ENCODE results near the gene ACBD3.

The ACBD3 gene

DNA sequence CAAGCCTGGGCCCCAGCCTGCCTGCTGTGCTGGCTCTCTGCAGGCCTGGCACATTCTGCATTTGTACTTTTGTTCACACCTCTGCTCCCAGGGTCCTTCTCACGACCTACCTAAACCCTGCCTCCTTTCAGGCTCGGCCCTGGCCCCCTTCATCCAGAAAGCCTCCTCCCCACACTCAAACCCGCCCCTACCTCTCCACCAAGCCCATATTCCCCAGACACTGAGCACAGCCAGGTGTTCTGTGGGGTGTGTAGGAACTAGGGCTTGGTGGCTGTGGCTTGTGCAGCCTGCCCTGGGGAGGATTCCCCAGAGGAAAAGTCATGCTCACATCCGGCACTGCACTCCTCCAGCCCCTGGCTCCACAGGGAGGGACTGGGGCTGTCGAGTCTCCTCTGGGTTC lies 28.7 kb upstream of the ACBD3 start:
- Histone ChIP-seq H3K4me3 (replicated peaks; ENCODE audit: low read depth, low read length) (no peak overlapping the region), H3K27me3 (replicated peaks; ENCODE audit: control insufficient read depth, insufficient read depth, low read length) (no peaks in the 10 kb centered on the region), H3K36me3 (ENCODE audit: control insufficient read depth, insufficient read depth, low read length) (no peaks in the 10 kb centered on the region)
- no peak for TF ChIP-seq CTCF (IDR thresholded peaks at IDR 0.05; ENCODE audit: insufficient read depth, low read length, poor library complexity, severe bottlenecking)
- no peak for DNase-seq (ENCODE audit: extremely low read depth, insufficient read length)

- DNase-seq (ENCODE audit: extremely low read depth, insufficient read length): no peak
- Histone ChIP-seq H3K27me3 (replicated peaks; ENCODE audit: control insufficient read depth, insufficient read depth, low read length) (no peaks in the 10 kb centered on the region), H3K36me3 (ENCODE audit: control insufficient read depth, insufficient read depth, low read length) (no peaks in the 10 kb centered on the region), H3K4me3 (replicated peaks; ENCODE audit: low read depth, low read length) (no peak overlapping the region)
- TF ChIP-seq CTCF (IDR thresholded peaks at IDR 0.05; ENCODE audit: insufficient read depth, low read length, poor library complexity, severe bottlenecking): no peak
Observed at GRCh38 chr1:226212545-226212944, 26.0 kb upstream of the ACBD3 start.

DNA sequence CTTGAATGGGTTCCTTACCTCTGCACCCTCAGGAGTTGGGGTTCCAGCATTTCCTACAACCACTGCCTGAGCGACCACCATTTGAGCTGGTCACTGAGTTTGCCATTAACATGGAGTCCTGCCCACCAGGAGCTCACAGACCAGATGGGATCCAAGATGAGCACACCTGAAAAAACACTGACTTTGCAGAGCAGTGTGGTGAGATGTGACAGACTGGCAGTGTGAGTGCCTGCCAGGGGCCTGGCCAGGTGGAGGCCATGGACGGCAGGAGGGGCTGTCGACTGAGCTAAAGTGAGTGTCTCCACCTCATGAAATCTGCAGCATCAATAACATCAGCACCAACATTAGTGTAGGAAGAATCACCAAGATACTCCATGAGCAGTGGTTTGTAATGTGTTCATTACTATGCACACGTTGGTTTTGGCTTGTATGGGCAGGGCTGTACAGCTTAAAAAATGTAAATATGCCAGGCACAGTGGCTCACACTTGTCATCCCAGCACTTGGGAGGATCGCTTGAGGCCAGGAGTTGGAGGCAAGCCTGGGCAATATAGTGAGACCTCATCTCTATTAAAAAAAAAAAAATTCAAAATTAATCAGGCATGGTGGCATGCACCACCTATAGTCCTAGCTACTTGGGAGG lies 24.8 kb upstream of the ACBD3 start:
- DNase-seq (ENCODE audit: extremely low read depth, insufficient read length): no peak
- TF ChIP-seq CTCF (IDR thresholded peaks at IDR 0.05; ENCODE audit: insufficient read depth, low read length, poor library complexity, severe bottlenecking): no peak
- no peaks in the 10 kb centered on the region for H3K27me3 ChIP-seq (replicated peaks; ENCODE audit: control insufficient read depth, insufficient read depth, low read length)
- H3K36me3 ChIP-seq (ENCODE audit: control insufficient read depth, insufficient read depth, low read length): no peaks in the 10 kb centered on the region
- H3K4me3 ChIP-seq (replicated peaks; ENCODE audit: low read depth, low read length): no peak overlapping the region

DNA sequence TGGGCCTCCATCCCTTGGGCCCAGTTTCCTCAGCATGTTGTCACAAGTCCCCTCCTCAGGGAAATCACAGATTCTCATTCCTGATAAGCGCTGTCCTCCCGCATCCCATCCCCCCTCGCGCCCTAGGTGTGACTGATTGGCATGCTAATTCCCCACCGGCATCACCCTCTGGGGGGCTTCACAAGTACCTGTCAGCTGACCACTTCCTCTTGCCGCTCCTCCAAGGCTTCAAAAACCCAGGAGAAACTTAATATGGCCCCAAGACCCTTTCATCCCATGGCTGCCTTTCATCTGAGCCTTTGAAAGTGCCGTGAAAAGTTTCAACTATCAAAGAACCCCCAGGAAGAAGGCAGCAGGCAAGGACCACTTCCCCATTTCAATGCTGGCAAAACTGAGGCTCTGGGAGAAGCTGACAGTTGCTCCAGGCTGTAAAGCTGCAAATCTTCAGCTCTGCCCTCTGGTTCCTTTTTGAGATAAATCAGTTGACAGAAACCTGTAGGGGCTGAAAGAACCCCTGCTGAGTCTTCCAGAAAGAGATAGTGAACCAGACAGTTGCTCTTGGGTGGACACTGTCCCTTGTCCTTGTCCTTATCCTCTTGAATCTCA lies 24.1 kb upstream of the ACBD3 start:
- TF ChIP-seq CTCF (IDR thresholded peaks at IDR 0.05; ENCODE audit: insufficient read depth, low read length, poor library complexity, severe bottlenecking): no peak
- no peak overlapping the region for H3K4me3 ChIP-seq (replicated peaks; ENCODE audit: low read depth, low read length)
- H3K27me3 ChIP-seq (replicated peaks; ENCODE audit: control insufficient read depth, insufficient read depth, low read length): no peaks in the 10 kb centered on the region
- H3K36me3 ChIP-seq (ENCODE audit: control insufficient read depth, insufficient read depth, low read length): no peaks in the 10 kb centered on the region
- no peak for DNase-seq (ENCODE audit: extremely low read depth, insufficient read length)

DNA sequence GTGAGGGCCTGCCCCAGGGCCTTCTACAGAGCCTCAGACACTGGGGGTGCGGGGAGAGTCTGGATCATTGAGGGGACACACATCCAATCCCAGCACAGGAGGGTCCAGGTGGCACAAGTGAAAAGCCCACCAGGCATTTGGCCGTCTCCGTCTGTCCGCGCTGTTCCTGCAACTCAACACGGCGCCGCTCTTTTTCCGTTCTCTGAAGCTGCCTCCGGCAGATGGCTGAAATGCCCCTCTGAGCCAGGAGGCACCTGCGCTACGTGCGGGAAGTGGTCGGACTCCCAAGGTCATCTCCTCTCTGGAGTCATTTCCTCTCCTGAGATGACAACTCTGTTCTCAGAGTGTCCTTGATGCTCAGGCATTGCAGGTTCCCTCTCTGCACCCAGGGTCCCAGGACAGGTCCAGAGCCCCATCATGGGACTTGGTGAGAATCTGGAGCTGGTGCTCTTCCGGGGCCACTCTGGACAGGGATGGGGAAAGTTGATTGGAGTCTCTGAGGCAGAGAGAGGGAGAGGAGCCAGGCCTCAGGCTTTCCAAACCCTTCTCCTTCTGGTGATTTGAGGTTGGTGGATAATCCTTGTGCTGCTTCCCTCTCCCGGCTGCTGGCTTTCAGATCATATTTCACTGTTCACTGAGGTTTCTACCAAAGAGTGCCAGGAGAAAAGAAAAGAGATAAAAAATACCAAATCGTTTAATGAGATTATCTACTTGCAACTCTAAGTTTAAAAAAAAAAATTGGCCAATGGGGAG lies 22.9 kb upstream of the ACBD3 start:
- no peak for DNase-seq (ENCODE audit: extremely low read depth, insufficient read length)
- Histone ChIP-seq H3K36me3 (ENCODE audit: control insufficient read depth, insufficient read depth, low read length) (no peaks in the 10 kb centered on the region), H3K27me3 (replicated peaks; ENCODE audit: control insufficient read depth, insufficient read depth, low read length) (no peaks in the 10 kb centered on the region), H3K4me3 (replicated peaks; ENCODE audit: low read depth, low read length) (no peak overlapping the region)
- TF ChIP-seq CTCF (IDR thresholded peaks at IDR 0.05; ENCODE audit: insufficient read depth, low read length, poor library complexity, severe bottlenecking): no peak
